K562 (cell line): ENCODE measurements around the gene CDH20.

ENCODE experiments used
- CBX2 ChIP-seq: fragments of 200-600 bp; sonication (generic); IDR thresholded peaks from one replicate; pipeline ENCODE4 v1.6.1; 2012; ENCODE audit warnings: mild to moderate bottlenecking, low read length, inconsistent platforms; ENCODE audit not compliant: insufficient read depth, poor library complexity, severe bottlenecking
- CREB1 ChIP-seq, 2 experiments: sonication (generic) in 1 of 2; formaldehyde crosslinking in 1 of 2; IDR thresholded peaks; 2 replicates each; pipeline versions ENCODE4 v1.6.1 to v1.8.0; 2012 to 2022; ENCODE audit warnings: inconsistent platforms in 1 of 2, mild to moderate bottlenecking in 1 of 2, missing genetic modification reagents in 1 of 2, moderate library complexity in 1 of 2
- ESRRA ChIP-seq: fragments of 450-650 bp; IDR thresholded peaks from 2 replicates; pipeline ENCODE4 v1.6.1; 2014; ENCODE audit warnings: low read depth, mild to moderate bottlenecking, moderate library complexity, borderline replicate concordance
- HEY1 ChIP-seq: fragments of 250-450 bp; sonication (Bioruptor Pico); IDR thresholded peaks from 2 replicates; pipeline ENCODE4 v1.5.0; 2020; ENCODE audit warnings: mild to moderate bottlenecking, moderate library complexity, borderline replicate concordance
- KLF10 ChIP-seq: fragments of 250-450 bp; sonication (Bioruptor Pico); IDR thresholded peaks from 2 replicates; pipeline ENCODE4 v1.6.1; 2021; ENCODE audit warnings: matching md5 sums
- POLR2A ChIP-seq: fragments of 450-650 bp; conservative IDR thresholded peaks from 2 replicates; pipeline ENCODE4 v1.6.1; 2016
- ZNF175 ChIP-seq: fragments of 200-800 bp; sonication (Bioruptor generic); IDR thresholded peaks from 2 replicates; pipeline ENCODE4 v1.6.1; 2016; ENCODE audit warnings: low read depth, mild to moderate bottlenecking, missing genetic modification characterization, missing compliant biosample characterization
- ZNF780A ChIP-seq: fragments of 250-450 bp; sonication (Bioruptor Pico); IDR thresholded peaks from 2 replicates; pipeline ENCODE4 v1.5.0; 2021; ENCODE audit warnings: mild to moderate bottlenecking

DNA sequence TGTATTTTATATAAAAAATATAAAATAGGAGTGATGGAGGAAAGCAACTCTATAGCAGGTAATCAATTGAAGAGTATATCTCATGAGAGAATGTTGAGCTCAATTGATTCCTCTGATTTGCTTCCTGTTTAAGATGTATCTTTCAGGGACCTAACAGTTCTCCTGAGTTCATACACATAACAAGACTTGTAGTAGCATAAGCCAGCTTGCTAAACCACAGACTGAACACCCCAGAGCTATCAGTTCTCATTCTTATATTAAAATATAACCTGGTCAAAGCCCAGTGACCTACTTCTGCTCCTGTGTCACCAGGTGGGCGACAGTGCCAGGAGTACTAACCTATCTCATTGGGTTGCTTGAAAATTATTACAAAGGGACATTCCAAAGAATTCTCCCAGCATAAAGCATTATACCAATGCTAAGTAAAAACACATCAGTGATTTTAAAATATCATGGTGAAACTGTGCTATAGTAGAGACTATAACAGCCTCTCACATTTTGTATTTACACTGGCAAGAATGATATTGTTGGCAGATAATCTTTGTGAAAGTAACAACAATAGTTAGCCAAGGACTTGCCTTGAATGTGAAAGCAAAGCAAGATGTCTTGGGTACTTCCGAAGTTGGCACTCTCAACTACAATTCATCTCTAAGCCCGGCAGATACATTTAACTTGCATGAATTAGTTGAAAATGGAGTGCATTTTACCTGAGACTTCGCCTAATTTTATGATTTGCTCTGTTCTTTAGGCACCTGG lies 40.8 kb upstream of the CDH20 start:
- TF ChIP-seq POLR2A (no peak), CBX2 (no peak), KLF10 (CRISPR knock-in tag) (no peak), ZNF175 (no peak), ZNF780A (CRISPR knock-in tag) (no peak), CREB1 (IDR thresholded peaks at IDR 0.05) (no peak), CREB1 (CRISPR knock-in tag; IDR thresholded peaks at IDR 0.05) (no peak), HEY1 (CRISPR knock-in tag) (no peak), ESRRA (no peak)
